Measurements from ENCODE around the gene CACNA1S.

GRCh38 chr1:201022493-201022819 lies 89.8 kb downstream of the CACNA1S start:
- TF ChIP-seq, protein P1, sequence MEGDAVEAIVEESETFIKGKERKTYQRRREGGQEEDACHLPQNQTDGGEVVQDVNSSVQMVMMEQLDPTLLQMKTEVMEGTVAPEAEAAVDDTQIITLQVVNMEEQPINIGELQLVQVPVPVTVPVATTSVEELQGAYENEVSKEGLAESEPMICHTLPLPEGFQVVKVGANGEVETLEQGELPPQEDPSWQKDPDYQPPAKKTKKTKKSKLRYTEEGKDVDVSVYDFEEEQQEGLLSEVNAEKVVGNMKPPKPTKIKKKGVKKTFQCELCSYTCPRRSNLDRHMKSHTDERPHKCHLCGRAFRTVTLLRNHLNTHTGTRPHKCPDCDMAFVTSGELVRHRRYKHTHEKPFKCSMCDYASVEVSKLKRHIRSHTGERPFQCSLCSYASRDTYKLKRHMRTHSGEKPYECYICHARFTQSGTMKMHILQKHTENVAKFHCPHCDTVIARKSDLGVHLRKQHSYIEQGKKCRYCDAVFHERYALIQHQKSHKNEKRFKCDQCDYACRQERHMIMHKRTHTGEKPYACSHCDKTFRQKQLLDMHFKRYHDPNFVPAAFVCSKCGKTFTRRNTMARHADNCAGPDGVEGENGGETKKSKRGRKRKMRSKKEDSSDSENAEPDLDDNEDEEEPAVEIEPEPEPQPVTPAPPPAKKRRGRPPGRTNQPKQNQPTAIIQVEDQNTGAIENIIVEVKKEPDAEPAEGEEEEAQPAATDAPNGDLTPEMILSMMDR (conservative IDR thresholded peaks at IDR 0.05; ENCODE audit: low read depth, low read length) = no peak
- no peak for TF ChIP-seq EZH2 (IDR thresholded peaks at IDR 0.05; ENCODE audit: borderline replicate concordance, low read depth, low read length, poor library complexity, severe bottlenecking)

All from A673 (cell line).